HG02610 (cell line): ENCODE measurements around the gene SFSWAP.

Experiments used
- ATAC-seq: cut with Tn5 transposase; IDR thresholded peaks from one replicate; pipeline ENCODE4 v1.9.1; 2021; ENCODE audit warnings: mild to moderate bottlenecking, moderate library complexity; ENCODE audit not compliant: unreplicated experiment

Gene SFSWAP

DNA sequence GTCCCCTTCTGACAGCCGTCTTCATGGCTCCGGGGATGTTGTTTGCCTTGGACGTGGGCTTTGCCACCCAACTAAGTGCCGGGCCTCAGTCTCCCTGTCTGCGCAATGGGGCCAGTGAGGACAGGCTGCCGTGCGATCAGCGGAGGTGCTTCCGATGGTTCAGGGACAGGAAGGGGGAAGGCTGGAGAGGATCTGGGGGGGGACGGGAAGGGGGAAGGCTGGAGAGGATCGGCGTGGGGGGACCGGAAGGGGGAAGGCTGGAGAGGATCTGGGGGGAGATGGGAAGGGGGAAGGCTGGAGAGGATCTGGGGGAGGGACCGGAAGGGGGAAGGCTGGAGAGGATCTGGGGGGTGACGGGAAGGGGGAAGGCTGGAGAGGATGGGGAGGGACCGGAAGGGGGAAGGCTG, 120.7 kb downstream of the SFSWAP start:
- no peak for ATAC-seq

DNA sequence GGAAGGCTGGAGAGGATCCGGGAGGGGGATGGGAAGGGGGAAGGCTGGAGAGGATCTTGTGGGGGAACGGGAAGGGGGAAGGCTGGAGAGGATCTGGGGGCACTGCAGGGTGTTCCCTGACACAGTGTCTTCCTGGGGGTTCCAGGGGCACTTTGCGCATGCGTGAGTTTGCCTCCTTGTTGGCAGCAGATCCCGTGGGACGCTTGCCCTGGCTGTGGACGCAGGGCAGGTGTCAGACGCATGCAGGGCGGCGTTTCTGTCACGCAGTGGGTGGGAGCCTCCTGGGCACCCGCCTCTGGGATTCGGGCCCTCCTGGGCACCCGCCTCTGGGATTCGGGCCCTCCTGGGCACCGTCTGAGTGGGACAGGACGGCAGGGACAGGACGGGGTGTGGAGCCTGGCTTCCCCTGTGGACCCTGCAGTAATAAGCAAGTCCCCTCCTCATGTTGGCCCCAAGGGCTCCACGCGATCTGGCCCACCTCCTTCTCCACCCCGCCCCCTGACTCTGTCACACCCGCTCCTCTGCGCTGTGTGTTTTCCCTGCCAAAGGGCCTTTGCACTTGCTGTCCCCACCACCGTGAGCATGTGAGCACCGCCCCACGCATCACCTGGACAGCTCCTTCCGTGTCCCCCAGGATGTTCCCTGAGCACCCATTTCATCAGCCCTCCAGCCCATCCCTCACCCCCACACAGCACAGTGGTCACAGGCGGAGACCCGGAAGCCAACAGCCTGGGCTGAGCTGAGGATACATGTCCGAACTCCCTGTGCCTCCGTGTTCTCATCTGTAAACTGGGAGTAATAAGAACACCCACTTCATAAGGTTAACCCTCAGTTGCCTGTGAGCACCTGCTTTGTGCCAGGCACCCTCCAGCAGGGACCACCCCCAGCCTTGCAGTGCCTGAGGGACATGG, 121.7 kb downstream of the SFSWAP start:
- no peak for ATAC-seq

DNA sequence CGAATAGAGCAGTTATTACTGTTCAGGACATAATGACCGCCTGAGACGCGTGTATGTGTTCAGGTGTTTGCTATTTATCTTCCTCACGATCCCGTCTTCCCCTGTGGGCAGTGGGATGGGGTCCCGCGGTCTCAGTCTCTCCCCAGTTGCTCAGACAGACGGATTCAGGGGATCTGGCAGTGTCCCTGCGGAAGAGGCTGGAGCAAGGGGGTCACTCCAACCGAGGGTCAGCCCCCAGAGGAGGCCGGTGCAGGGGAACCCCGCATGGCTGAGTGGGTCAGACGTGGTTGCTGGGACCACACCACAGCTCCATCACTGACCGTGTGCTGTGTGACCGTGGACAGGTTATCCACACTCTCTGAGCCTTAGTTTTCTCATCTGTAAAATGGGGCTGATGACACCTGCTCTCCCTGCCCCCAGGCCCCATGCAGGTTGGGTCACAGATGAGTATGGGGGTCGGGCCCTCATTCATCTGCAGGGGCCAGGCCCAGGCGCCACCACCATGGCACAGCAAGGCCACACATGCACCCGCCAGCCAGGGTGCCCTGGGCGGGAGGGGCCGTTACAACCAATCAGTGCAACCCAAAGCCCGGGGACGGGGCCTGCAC, 122.5 kb downstream of the SFSWAP start:
- ATAC-seq, result no peak

DNA sequence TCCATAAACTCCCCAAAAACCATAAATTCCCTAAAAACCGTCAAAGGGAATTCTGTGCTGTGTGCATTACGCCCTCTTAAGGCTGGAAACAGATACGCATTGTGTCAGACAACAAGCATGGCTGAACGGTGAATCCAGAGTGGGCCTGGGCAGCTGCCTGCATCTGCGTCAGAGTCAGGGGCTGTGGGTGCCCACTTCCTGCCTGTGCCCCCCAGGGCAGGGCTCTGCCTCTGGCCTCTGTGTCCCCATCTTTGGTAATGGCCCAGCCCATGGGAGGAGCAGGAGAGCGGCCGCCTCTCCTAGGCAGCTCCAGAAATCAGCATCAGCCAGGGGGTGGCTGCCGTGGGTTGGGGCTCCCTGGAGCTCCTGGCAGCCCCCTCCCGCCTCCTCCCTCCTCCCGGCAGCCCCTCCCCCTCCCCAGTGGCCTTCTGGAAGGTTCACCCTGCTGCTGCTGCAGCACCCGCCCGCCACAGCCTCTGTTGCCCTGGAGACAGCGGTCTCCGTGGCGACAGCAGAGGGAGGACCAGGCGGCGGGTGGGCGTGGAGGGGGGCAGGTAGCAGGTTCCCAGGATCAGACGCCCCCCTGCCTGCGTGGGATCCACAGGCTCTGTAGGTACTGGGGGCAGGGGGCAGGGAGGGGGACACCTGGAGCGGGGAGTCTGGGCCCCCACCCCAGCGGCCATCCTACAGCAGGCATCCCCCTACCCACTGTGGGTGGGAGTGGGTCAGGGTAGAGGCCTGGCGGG, 123.2 kb downstream of the SFSWAP start:
- ATAC-seq, result no peak

DNA sequence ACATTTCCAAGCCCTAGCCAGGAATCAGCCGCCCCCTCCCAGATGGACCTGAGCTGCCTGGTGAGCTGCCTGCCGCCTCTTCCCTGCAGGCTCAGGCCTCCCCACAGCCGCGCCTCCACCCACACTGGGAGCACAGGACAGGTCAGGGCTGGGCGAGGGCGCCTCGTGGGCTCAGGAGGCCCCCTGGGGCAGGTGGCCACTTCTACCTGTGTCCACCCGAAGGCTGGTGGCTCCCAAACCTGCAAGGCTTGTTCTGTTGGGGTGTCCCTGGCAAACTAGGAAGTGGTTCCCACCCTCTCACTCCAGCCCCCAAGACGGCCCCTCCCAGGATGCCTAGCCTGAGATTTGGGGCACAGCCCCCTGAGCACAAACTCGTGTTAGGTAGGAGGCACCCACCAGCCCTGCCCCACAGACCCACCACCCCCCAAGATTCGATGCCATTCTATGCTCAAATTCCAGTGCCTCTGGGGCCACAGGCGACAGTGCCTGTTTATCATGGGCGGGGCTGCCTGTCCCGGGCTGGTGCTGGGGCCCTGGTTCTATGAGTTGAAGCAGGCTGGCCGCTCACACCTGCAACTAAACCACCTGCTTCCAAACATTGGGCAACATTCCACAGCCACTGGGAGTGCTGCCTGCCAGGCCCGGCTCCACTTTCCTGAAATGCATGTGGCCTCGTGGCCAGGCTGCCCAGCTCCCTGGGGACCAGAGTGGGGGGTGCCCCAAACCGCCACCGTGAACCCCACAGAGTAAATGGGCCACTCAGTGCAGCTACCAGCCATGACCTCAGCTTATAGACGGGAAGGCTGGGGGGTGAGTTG, 124.1 kb downstream of the SFSWAP start:
- ATAC-seq, result no peak

DNA sequence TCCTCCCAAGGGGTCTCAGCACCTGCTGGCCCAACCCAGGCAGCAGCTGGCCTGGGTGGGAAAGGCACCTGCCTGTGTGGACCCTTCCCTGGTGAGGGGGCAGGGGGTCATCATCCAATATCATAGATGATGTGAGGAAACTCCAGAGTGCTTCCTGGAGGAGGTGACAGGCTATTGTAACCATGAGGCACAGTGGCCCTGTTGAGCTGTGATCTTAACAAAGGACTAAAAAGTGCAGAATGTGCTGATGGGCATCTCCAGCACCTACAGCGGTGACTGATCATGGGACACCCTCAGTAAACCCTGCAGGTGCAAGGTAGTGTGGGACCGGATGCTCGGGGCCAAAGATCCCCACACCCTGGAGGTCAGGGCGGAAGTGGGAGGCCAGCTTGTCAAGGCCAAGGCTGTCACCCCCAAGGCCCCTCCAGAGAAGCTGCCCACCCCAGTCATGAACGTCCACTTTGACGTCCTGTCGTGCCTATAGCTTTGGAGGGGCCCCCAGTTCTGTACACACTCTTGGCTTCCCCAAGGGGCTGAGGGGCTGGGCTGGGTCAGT, 124.8 kb downstream of the SFSWAP start:
- no peak for ATAC-seq

DNA sequence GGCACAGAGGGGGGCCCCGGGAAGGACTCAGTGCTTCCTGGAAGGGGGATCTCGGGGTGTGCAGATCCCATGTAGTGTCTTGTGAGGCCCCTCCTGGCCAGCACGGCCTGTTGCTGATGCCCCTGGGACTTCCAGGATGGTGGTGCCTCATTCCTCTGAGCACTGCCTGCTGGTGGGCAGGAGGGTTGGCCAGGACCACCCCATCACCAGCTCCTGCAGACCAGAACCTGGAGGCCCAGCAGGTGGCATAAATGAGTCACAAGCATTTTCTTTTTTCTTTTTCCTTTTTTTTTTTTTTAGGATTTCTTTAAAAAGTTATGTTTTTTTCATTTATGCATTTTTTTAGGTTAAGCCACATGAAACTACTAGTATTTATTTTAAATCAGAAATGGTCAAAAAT, 125.3 kb downstream of the SFSWAP start:
- ATAC-seq, result no peak

DNA sequence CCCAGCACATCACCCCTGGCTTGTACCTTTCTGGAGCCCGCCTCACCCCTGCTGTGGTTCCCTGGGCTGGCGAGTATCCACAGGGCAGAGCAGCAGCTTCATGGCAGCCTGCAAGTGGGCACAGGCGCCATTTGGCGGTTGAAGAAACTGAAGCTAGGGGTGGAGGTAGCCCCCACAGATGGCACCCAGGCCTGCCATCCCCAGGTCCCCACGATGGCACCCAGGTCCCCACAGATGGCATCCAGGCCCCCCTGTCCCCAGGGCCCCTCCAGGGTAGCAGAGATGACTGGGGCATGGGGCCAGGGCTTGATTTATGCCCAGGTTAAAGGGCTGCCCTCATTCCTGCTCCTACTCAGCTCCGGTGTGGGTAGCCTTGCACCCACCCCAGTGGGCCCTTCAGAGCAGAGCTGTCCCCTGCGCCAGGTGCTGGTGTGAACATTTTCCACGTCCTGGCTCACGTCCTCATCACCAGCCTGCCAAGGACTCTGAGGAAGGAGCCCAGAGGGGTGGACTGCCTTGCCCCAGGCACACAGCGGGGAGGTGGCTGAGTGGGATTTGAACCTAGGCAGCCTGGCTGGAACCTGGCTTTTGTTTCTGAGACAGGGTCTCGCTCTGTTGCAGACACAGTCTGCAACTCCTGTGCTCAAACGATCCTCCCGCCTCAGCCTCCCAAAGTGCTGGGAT, 126.0 kb downstream of the SFSWAP start:
- no peak for ATAC-seq

DNA sequence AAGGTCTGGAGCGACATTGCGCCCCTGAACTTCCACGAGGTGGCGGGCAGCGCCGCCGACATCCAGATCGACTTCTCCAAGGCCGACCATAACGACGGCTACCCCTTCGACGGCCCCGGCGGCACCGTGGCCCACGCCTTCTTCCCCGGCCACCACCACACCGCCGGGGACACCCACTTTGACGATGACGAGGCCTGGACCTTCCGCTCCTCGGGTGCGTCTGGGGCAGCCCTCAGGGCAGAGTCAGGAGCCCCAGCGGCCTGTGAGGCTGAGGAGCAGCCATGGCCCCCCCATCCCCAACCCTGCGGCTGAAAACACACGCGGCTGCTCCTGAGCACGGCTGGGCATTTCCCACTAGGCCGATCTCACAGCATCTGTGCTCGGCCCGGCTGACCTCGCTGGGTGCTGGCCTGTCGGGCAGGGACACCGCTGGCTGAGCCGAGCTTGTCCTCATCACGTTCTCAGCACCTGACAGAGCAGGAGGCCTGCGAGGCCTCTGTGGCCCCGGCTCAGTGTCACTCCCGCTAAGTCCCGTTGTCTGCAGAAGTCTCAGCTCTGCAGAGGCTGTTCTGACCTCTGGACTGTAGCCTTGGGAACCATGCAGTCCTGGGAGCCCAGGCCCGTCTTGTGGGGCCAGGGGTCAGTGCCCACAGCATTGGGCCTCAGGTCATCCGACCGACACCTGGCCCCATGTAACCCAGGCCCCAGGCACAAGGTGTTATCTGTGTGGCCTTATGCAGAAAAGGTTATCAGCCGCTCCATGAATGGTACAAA, 129.9 kb downstream of the SFSWAP start:
- ATAC-seq, result no peak

DNA sequence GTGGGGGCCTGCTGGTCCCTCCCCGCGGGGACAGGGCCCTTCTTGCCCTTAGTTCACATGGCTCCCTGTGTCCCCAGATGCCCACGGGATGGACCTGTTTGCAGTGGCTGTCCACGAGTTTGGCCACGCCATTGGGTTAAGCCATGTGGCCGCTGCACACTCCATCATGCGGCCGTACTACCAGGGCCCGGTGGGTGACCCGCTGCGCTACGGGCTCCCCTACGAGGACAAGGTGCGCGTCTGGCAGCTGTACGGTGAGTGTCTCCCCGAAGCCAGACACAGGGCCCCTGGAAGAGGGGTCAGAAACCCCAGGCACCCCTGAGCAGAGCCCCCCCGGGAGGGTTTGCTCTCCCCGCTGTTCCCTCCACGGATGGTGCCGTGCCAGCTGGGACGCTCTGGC, 130.7 kb downstream of the SFSWAP start:
- no peak for ATAC-seq

DNA sequence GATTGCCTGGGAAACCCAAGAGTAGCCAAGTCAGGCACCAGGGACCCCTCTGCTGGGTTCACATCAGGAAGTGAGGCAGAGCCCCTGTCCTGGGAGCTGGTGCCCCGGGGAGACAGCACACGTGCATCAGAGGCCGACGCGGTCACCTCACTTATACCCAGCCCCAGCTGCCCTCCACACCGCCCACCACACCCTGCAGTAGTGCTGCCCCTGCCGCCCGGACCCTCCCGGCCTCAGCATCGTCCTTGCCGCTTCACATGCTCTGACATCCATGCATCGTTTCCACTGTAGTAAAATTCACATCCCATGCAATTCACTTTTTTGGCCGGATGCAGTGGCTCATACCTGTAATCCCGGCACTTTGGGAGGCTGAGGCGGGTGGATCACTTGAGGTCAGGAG, 131.3 kb downstream of the SFSWAP start:
- ATAC-seq, result no peak

DNA sequence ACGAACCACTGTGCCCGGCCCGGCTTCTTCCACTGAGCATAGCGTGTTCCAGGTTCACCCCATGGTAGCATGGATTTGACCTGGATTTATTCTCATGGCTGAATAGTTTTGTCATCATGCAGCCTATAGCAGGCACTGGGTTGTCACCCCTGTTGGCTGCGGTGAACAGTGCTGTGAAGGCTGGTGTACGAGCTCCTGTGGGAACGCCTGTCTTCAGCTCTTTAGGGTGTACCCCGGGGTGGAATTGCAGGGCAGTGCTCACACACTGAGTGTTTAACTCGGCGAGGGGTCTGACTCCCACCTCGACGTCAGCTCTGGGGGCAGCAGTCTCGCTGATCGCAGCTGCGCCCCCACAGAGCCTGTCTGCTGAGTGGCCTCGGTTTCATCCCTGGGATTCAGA, 132.6 kb downstream of the SFSWAP start:
- ATAC-seq, result no peak

DNA sequence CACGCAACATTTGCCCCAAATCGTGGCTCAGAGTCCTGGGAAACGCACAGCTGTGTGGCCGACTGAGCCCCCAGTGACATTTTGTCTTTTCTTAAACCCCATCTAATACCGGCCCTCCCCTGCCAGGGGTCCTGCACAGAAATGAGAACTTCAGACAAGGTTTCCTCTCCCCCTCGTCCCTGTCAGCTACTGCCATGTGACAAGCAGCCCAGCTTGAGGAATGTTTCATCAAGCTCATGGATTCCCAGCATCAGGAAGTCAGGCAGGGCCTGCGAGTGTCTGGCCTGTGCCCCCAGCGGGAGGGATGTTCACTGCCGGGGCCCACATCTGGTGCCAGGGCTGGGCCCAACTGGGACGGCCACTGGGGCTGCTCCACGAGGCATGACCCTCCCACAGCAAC, 133.2 kb downstream of the SFSWAP start:
- ATAC-seq, result no peak

DNA sequence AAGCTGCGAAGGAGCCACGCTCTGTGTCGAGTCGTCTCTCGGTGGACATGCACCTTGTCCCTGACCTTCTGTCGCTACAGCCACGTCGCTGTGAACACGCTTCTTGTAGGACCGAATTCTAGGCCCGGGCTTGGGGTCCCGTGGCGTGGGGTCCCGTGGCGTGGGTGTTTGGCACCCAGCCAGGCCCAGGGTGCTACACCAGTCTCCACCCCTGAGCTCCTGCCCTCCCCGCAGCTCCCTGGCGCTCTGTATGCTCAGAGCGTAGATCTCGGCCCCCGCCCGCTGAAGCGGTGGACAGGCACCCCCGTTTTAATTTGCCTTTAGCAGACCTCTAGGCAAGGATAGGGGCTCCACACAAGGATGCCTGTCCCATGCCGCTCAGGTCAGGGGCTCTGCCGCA, 133.8 kb downstream of the SFSWAP start:
- ATAC-seq, result no peak

DNA sequence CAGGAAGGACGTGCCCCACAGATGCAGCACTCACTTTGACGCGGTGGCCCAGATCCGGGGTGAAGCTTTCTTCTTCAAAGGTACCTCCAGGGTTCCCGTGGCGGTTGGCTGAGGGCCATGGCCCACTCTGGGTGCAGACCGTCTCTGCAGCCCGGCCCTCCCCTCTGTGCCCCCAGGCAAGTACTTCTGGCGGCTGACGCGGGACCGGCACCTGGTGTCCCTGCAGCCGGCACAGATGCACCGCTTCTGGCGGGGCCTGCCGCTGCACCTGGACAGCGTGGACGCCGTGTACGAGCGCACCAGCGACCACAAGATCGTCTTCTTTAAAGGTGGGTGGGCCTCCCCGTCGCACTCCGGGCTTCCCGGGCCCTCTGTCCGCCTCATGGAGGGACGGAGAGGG, 134.2 kb downstream of the SFSWAP start:
- ATAC-seq, result no peak

DNA sequence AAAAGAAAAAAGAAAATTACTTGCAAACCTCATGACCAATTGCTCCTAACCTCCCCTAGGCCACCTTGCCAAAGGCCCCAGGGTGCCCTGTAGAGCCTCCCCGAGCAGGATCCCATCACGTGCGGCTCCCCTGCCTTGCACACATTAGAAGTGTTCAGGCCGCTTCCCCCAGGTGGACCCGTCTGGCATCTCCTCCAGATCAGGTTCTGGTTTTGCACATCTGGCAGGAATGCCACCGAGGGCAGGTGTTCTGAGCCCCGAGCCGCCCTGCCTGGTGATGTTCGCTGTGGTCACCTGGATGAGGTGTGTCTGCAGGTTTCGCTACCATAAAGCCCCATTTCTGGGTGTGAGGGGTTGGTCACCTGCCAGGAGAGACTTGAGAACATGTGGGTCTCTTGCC, 136.6 kb downstream of the SFSWAP start:
- ATAC-seq, result no peak

DNA sequence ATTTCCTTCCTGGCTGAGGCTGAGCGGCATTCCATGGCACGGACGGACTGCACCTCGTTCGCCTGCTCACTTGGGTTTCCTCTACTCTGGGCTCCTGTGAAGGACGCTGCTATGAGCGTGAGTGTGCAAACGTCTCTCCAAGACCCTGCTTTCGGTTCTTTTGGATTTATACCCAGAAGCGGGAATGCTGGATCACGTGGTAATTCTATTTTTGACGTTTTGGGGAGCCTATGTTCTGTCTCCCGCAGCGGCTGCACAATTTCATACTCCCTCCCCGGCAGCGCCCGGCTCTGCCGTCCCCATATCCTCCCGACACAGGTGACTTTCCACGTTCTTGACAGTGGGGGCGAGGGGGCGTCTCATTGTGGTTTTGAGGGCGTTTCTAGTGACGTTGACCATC, 137.9 kb downstream of the SFSWAP start:
- no peak for ATAC-seq
